GM21737 (cell line): ENCODE results near the gene PKMYT1.

ENCODE experiments used
- ATAC-seq: cut with Tn5 transposase; IDR thresholded peaks from one replicate; pipeline ENCODE4 v1.9.1; 2021; ENCODE audit warnings: mild to moderate bottlenecking, moderate library complexity; ENCODE audit not compliant: unreplicated experiment

Gene PKMYT1

GRCh38 chr16:3000540-3000939, 20.3 kb upstream of the PKMYT1 start:
- ATAC-seq = no peak

- no peak for ATAC-seq
These were observed 19.7 kb upstream of the PKMYT1 start for GRCh38 chr16:2999929-3000328.

GRCh38 chr16:2996298-2996697, 16.1 kb upstream of the PKMYT1 start:
- no peak for ATAC-seq

- ATAC-seq = no peak
These were observed 12.3 kb upstream of the PKMYT1 start for GRCh38 chr16:2992383-2993081.

GRCh38 chr16:2991566-2992261, 11.5 kb upstream of the PKMYT1 start:
- no peak for ATAC-seq

- ATAC-seq = no peak
These were observed 10.6 kb upstream of the PKMYT1 start for GRCh38 chr16:2990891-2991290.

GRCh38 chr16:2988590-2989099, 8.4 kb upstream of the PKMYT1 start:
- ATAC-seq = no peak

- ATAC-seq = no peak
These were observed 7.6 kb upstream of the PKMYT1 start for GRCh38 chr16:2987833-2988232.

GRCh38 chr16:2987286-2987685, 7.0 kb upstream of the PKMYT1 start:
- no peak for ATAC-seq

GRCh38 chr16:2986623-2987188, 6.5 kb upstream of the PKMYT1 start:
- ATAC-seq = no peak

GRCh38 chr16:2985893-2986355, 5.7 kb upstream of the PKMYT1 start:
- ATAC-seq = no peak

GRCh38 chr16:2985462-2985861, 5.2 kb upstream of the PKMYT1 start:
- no peak for ATAC-seq

- ATAC-seq = no peak
These were observed 3.5 kb upstream of the PKMYT1 start for GRCh38 chr16:2983706-2984136.

- ATAC-seq = no peak
These were observed 2.2 kb upstream of the PKMYT1 start for GRCh38 chr16:2982402-2982801.

GRCh38 chr16:2981899-2982250, 1.6 kb upstream of the PKMYT1 start:
- ATAC-seq = no peak

- ATAC-seq = no peak
These were observed 1.1 kb upstream of the PKMYT1 start for GRCh38 chr16:2981177-2981898.

- no peak for ATAC-seq
These were observed 498 bp downstream of the PKMYT1 start for GRCh38 chr16:2979669-2980226.

- no peak for ATAC-seq
These were observed 2.8 kb downstream of the PKMYT1 start for GRCh38 chr16:2977440-2977839.

- no peak for ATAC-seq
These were observed 3.6 kb downstream of the PKMYT1 start for GRCh38 chr16:2976673-2977072.

GRCh38 chr16:2976201-2976600, 4.0 kb downstream of the PKMYT1 start:
- ATAC-seq = no peak

GRCh38 chr16:2975161-2975795, 5.0 kb downstream of the PKMYT1 start:
- no peak for ATAC-seq
